PC-9 (cell line): Measurements from ENCODE around the gene AOPEP. TPM values are rescaled to one million over a fixed set of nuclear protein-coding genes. Genes with fewer than 3 reads are reported as not detected.

Experiments
- BruUV-seq: library from RNA; stranded (reverse); fragments of 400-500 nt; replicated peaks from 2 replicates; lab custom pipeline; 2021; lab: Mats Ljungman, UMichigan
- CTCF ChIA-PET: fragments of 300-600 bp; sonication (Branson Sonifier 250); formaldehyde crosslinking; loops from one replicate; lab custom pipeline; 2022; ENCODE audit warnings: antibody characterized with exemption; lab: Charles Lee
- POLR2A ChIA-PET: fragments of 300-600 bp; sonication (Branson Sonifier 250); formaldehyde crosslinking; loops from one replicate; lab custom pipeline; 2022; ENCODE audit warnings: antibody characterized with exemption; ENCODE audit not compliant: unreplicated experiment; lab: Charles Lee
- DNase-seq, 2 experiments: peaks; one replicate each; pipeline versions ENCODE4 v3.0.0 to v3.0.0-alpha.2; 2015 to 2022; ENCODE audit warnings: mixed read lengths in 1 of 2
- H2AFZ ChIP-seq: fragments of 200-600 bp; sonication (generic); 2 replicates; pipeline ENCODE4 v1.8.1; 2017; ENCODE audit warnings: antibody characterized with exemption
- H3F3A ChIP-seq: fragments of 200-600 bp; sonication (generic); 2 replicates; pipeline ENCODE4 v1.8.1; 2017; ENCODE audit warnings: antibody characterized with exemption, mild to moderate bottlenecking, low read depth; ENCODE audit not compliant: insufficient read depth
- H3K27ac ChIP-seq: fragments of 200-600 bp; sonication (generic); 2 replicates; pipeline ENCODE4 v1.6.1; 2016; ENCODE audit warnings: mixed run types
- H3K27me3 ChIP-seq: fragments of 200-600 bp; sonication (generic); 2 replicates; pipeline ENCODE4 v1.6.1; 2016; ENCODE audit warnings: low read depth, mixed run types; ENCODE audit not compliant: insufficient read depth
- H3K36me3 ChIP-seq: fragments of 200-600 bp; sonication (generic); 2 replicates; pipeline ENCODE4 v1.6.1; 2016; ENCODE audit warnings: low read depth, mixed run types
- H3K4me1 ChIP-seq: fragments of 200-600 bp; sonication (generic); replicated peaks from 2 replicates; pipeline ENCODE4 v1.6.1; 2016; ENCODE audit warnings: mixed run types; ENCODE audit not compliant: insufficient read depth
- H3K4me2 ChIP-seq: fragments of 200-600 bp; sonication (generic); 2 replicates; pipeline ENCODE4 v1.6.1; 2017; ENCODE audit warnings: mixed run types
- H3K4me3 ChIP-seq: fragments of 200-600 bp; sonication (generic); 2 replicates; pipeline ENCODE4 v1.6.1; 2016; ENCODE audit warnings: mixed run types
- H3K79me2 ChIP-seq: fragments of 200-600 bp; sonication (generic); 2 replicates; pipeline ENCODE4 v1.6.1; 2017; ENCODE audit warnings: low read depth, mixed run types
- H3K9me2 ChIP-seq: fragments of 200-600 bp; sonication (generic); 2 replicates; pipeline ENCODE4 v1.8.1; 2017; ENCODE audit warnings: mild to moderate bottlenecking; ENCODE audit not compliant: insufficient read depth
- H3K9me3 ChIP-seq: fragments of 200-600 bp; sonication (generic); 2 replicates; pipeline ENCODE4 v1.8.1; 2016; ENCODE audit warnings: low read depth; ENCODE audit not compliant: insufficient read depth
- H4K20me1 ChIP-seq: fragments of 200-600 bp; sonication (generic); 2 replicates; pipeline ENCODE4 v1.8.1; 2017; ENCODE audit not compliant: insufficient read depth
- EZH2 ChIP-seq: fragments of 200-600 bp; sonication (generic); IDR thresholded peaks from 2 replicates; pipeline ENCODE4 v1.8.0; 2017; ENCODE audit warnings: antibody characterized with exemption, low read depth
- intact Hi-C: fragments of 100-400 bp; cut with micrococcal nuclease; formaldehyde crosslinking; loops from one replicate; pipeline ENCODE4 v1.10.0; 2022; ENCODE audit not compliant: unreplicated experiment
- total RNA-seq: library from RNA; stranded (reverse); gene quantifications from 2 replicates; pipeline ENCODE4 v1.2.3, GENCODE V29; 2021
- TF ChIP-seq, protein P1 (sequence below): fragments of 200-600 bp; sonication (generic); conservative IDR thresholded peaks from 2 replicates; pipeline ENCODE4 v1.6.1; 2017; ENCODE audit warnings: mixed run types, antibody characterized with exemption, mild to moderate bottlenecking, moderate library complexity

AOPEP gene
- total RNA-seq, 1 experiment from 2014 or later, result 90.0 TPM

DNA sequence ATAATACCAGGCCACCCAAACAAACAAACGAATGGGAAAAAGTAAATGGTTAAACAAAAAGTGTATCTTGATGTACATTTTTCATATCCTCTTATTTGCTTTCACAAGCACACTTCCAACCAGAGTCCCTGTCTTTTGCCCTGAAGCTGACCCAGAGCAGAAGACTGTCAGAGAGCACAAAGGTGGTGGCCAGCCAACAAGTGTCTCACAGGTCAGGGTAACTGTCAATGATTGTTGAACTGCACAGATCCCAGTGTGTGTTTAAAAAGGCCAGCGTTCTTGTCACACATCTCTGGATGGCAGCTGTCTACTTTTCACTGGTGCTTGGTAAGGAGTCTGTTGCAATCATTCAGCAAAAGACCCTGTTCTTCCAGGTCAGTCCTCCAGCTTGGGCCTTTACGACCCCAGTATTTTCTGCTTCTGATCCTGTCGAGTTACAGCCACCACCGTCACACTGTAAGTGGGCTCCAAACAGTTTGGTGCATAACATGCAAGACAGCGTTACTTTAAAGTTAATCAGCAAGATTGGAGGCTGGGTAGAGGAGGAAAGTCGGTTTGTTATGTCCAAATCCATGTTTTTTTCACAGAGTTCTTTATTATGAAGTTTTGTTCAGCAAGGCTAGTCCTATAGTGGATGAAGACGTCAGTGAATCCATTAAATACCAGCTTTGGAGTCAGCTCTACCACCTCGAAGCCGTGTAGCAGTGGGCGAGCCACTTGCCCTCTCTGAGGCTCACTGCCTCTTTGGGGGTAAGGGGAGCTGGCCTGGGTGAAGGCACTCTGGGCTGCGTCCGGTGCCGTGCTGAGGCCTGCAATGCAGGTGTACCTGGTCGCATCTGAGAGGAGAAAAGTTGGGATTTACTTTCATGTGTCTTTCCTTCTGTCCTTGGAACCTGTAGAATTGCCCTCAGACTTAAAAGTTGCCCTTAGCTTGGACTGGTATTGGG is 265.7 kb downstream of the AOPEP start:
- H3K4me2 ChIP-seq, result no peak overlapping the region
- no peak overlapping the region for H3K4me3 ChIP-seq
- H3K27me3 ChIP-seq, result no peaks in the 10 kb centered on the region
- intact Hi-C loops, result no loop called here
- no peaks in the 10 kb centered on the region for H3F3A ChIP-seq
- ChIA-PET POLR2A (interaction anchor here (0.7 kb wide), 1 partner anchor 63 kb away, joined by 3 read pairs; no protein-coding TSS in a partner anchor), CTCF (no interaction called here)
- BruUV-seq, result no TSS peak
- no peaks in the 10 kb centered on the region for H3K9me2 ChIP-seq
- no peak for TF ChIP-seq EZH2
- TF ChIP-seq, protein P1, sequence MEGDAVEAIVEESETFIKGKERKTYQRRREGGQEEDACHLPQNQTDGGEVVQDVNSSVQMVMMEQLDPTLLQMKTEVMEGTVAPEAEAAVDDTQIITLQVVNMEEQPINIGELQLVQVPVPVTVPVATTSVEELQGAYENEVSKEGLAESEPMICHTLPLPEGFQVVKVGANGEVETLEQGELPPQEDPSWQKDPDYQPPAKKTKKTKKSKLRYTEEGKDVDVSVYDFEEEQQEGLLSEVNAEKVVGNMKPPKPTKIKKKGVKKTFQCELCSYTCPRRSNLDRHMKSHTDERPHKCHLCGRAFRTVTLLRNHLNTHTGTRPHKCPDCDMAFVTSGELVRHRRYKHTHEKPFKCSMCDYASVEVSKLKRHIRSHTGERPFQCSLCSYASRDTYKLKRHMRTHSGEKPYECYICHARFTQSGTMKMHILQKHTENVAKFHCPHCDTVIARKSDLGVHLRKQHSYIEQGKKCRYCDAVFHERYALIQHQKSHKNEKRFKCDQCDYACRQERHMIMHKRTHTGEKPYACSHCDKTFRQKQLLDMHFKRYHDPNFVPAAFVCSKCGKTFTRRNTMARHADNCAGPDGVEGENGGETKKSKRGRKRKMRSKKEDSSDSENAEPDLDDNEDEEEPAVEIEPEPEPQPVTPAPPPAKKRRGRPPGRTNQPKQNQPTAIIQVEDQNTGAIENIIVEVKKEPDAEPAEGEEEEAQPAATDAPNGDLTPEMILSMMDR, result no peak
- no peak overlapping the region for H3K27ac ChIP-seq
- no peaks in the 10 kb centered on the region for H3K9me3 ChIP-seq
- no peaks in the 10 kb centered on the region for H3K4me1 ChIP-seq
- H3K36me3 ChIP-seq, result no peaks in the 10 kb centered on the region
- no peaks in the 10 kb centered on the region for H4K20me1 ChIP-seq
- DNase-seq, result no peak
- H3K79me2 ChIP-seq, result no peaks in the 10 kb centered on the region
- H2AFZ ChIP-seq, result no peak overlapping the region

DNA sequence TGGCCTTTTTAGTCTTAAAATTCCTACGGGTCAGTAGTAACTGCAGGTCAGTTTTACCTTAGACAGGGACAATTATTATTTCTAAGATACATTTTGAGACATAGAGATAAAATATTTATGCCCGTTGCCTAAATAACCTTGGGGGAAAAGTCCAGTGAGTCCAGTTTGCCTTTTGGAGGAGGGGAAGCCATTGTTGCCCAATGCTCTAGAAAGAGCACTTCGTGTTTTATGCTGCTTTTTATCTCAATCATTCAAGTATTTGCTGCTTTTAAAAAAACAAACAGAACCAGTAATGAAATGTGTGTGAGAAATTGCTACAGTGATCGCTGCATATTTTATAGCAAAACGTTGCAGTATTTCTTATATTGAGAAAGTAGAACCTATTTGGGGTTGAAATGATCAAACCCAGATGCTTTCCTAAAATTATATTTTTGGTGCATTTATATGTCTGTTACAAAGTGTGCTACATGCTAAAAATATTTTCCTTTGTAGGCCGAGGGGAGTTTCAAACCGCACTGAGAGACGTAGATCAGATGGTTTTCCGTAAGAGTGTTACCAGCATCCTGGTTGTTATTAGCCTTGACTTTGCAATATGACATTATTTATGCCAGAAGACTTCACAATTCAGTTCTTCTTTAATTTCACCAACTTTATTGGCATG is 266.8 kb downstream of the AOPEP start:
- POLR2A ChIA-PET, result no interaction called here
- H3K4me1 ChIP-seq, result no peaks in the 10 kb centered on the region

DNA sequence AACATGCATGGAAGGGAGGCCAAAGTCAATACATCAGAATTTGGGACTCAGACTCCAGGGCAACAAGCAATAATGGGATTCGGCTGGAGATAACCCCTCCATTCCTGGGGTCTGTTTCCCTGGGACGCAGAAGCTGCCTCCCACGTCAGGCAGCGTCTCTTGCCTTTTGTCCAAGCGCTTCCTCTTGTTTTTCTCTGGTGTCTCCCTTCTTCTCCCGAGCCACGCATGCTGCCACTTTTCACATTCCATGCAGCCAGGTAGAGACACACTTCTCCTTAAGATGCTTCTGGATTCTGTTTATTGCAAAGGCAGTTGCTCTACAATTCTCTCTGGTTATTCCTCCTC is 267.3 kb downstream of the AOPEP start:
- Histone ChIP-seq H3K4me1 (no peaks in the 10 kb centered on the region), H3F3A (no peaks in the 10 kb centered on the region), H3K36me3 (no peaks in the 10 kb centered on the region), H3K27me3 (no peaks in the 10 kb centered on the region), H3K4me2 (no peak overlapping the region), H2AFZ (no peak overlapping the region), H3K79me2 (no peaks in the 10 kb centered on the region), H3K9me3 (no peaks in the 10 kb centered on the region), H3K9me2 (no peaks in the 10 kb centered on the region), H4K20me1 (no peaks in the 10 kb centered on the region), H3K27ac (no peak overlapping the region), H3K4me3 (no peak overlapping the region)
- POLR2A ChIA-PET, result no interaction called here
- CTCF ChIA-PET, result no interaction called here
- intact Hi-C loops, result no loop called here
- no peak for DNase-seq
- BruUV-seq, result no TSS peak
- TF ChIP-seq EZH2, result no peak
- TF ChIP-seq, protein P1, result no peak

More for the DNA sequence above, 266.8 kb downstream of the AOPEP start:
- H3F3A ChIP-seq, result no peaks in the 10 kb centered on the region
- H3K4me3 ChIP-seq, result no peak overlapping the region
- H3K4me2 ChIP-seq, result no peak overlapping the region
- TF ChIP-seq, protein P1, result no peak
- TF ChIP-seq EZH2, result no peak
- BruUV-seq, result no TSS peak
- H2AFZ ChIP-seq, result no peak overlapping the region
- H3K36me3 ChIP-seq, result no peaks in the 10 kb centered on the region
- CTCF ChIA-PET, result no interaction called here
- H3K79me2 ChIP-seq, result no peaks in the 10 kb centered on the region
- H3K9me2 ChIP-seq, result no peaks in the 10 kb centered on the region
- no peak overlapping the region for H3K27ac ChIP-seq
- no peaks in the 10 kb centered on the region for H3K27me3 ChIP-seq
- intact Hi-C loops, result no loop called here
- no peaks in the 10 kb centered on the region for H4K20me1 ChIP-seq
- no peaks in the 10 kb centered on the region for H3K9me3 ChIP-seq
- no peak for DNase-seq
